GM19035 (cell line): ENCODE data around the gene PLPPR3.

Source experiments
- ATAC-seq: cut with Tn5 transposase; IDR thresholded peaks from one replicate; pipeline ENCODE4 v1.9.1; 2021; ENCODE audit not compliant: unreplicated experiment

Gene PLPPR3

GRCh38 chr19:797528-798414, 24.0 kb downstream of the PLPPR3 start:
- peak; percentile 38 for ATAC-seq

- ATAC-seq, result peak; percentile 81
Measured at GRCh38 chr19:796692-797527, 24.8 kb downstream of the PLPPR3 start, which contains the start of gene PTBP1. TSS of gene PTBP1 (plus strand) at chr19:797452. CDS start at chr19:797498, 46 bp downstream.

GRCh38 chr19:795691-796581, 25.8 kb downstream of the PLPPR3 start:
- no peak for ATAC-seq

- ATAC-seq, result no peak
Measured at GRCh38 chr19:795073-795611, 26.6 kb downstream of the PLPPR3 start.

- no peak for ATAC-seq
Measured at GRCh38 chr19:793806-794205, 27.9 kb downstream of the PLPPR3 start.

- no peak for ATAC-seq
Measured at GRCh38 chr19:792306-792885, 29.4 kb downstream of the PLPPR3 start.

GRCh38 chr19:791567-792305, 30.0 kb downstream of the PLPPR3 start:
- ATAC-seq, result no peak

GRCh38 chr19:791007-791566, 30.7 kb downstream of the PLPPR3 start:
- ATAC-seq, result no peak

GRCh38 chr19:789701-790060, 32.1 kb downstream of the PLPPR3 start:
- ATAC-seq, result no peak

GRCh38 chr19:788983-789700, 32.6 kb downstream of the PLPPR3 start:
- no peak for ATAC-seq

GRCh38 chr19:788686-788982, 33.1 kb downstream of the PLPPR3 start:
- no peak for ATAC-seq

- no peak for ATAC-seq
Measured at GRCh38 chr19:787536-787935, 34.2 kb downstream of the PLPPR3 start.

GRCh38 chr19:784541-784940, 37.2 kb downstream of the PLPPR3 start:
- no peak for ATAC-seq

GRCh38 chr19:782878-783668, 38.7 kb downstream of the PLPPR3 start:
- no peak for ATAC-seq

GRCh38 chr19:782185-782877, 39.4 kb downstream of the PLPPR3 start:
- ATAC-seq, result no peak

- ATAC-seq, result no peak
Measured at GRCh38 chr19:781800-782184, 40.0 kb downstream of the PLPPR3 start.

GRCh38 chr19:780935-781334, 40.8 kb downstream of the PLPPR3 start:
- ATAC-seq, result no peak
